Neutrophil (primary cell): ENCODE results near the gene OLFML1.
"Not testable (repeated sequence)": the region's sequence is repeated elsewhere in the genome, so short reads cannot be mapped to it uniquely, and the experiment has no call there.

Experiments used
- H3K27ac ChIP-seq: fragments of 200-600 bp; sonication (generic); 2 replicates; pipeline ENCODE4 v1.5.1; 2016; ENCODE audit warnings: mild to moderate bottlenecking, moderate library complexity
- H3K27me3 ChIP-seq: fragments of 200-600 bp; sonication (generic); 2 replicates; pipeline ENCODE4 v1.6.0; 2016; ENCODE audit warnings: mild to moderate bottlenecking
- H3K36me3 ChIP-seq: fragments of 200-600 bp; sonication (generic); 2 replicates; pipeline ENCODE4 v1.5.1; 2017
- H3K4me1 ChIP-seq, 2 experiments: fragments of 200-600 bp in 1 of 2; sonication (generic) in 1 of 2; 1 replicate in 1 of 2; 2 replicates in 1 of 2; pipeline versions ENCODE4 v1.5.1 to v1.6.1; 2013 to 2016; ENCODE audit warnings: low read depth in 1 of 2, low read length in 1 of 2, mild to moderate bottlenecking in 1 of 2, moderate library complexity in 1 of 2; ENCODE audit not compliant: control insufficient read depth in 1 of 2, insufficient read depth in 1 of 2
- H3K4me3 ChIP-seq, 2 experiments: fragments of 200-600 bp in 1 of 2; sonication (generic) in 1 of 2; 1 replicate in 1 of 2; 2 replicates in 1 of 2; pipeline ENCODE4 v1.5.1; 2013 to 2016; ENCODE audit warnings: low read depth in 1 of 2, low read length in 1 of 2, mild to moderate bottlenecking in 1 of 2, moderate library complexity in 1 of 2
- H3K9me3 ChIP-seq: fragments of 200-600 bp; sonication (generic); 2 replicates; pipeline ENCODE4 v1.5.1; 2016
- CTCF ChIP-seq: fragments of 200-600 bp; sonication (generic); IDR thresholded peaks from 2 replicates; pipeline ENCODE4 v1.5.1; 2016; ENCODE audit warnings: antibody characterized with exemption

Gene OLFML1

GRCh38 chr11:7516475-7516874 lies 31.2 kb downstream of the OLFML1 start:
- TF ChIP-seq CTCF = no peak
- Histone ChIP-seq H3K27me3 (peaks cover 43% of the 10 kb centered on the region), H3K9me3 (no peaks in the 10 kb centered on the region), H3K4me1 (peaks cover 20 to 26% of the 10 kb centered on the region in 2 experiments), H3K27ac (no peak overlapping the region), H3K4me3 (no peak overlapping the region), H3K36me3 (no peaks in the 10 kb centered on the region)

DNA sequence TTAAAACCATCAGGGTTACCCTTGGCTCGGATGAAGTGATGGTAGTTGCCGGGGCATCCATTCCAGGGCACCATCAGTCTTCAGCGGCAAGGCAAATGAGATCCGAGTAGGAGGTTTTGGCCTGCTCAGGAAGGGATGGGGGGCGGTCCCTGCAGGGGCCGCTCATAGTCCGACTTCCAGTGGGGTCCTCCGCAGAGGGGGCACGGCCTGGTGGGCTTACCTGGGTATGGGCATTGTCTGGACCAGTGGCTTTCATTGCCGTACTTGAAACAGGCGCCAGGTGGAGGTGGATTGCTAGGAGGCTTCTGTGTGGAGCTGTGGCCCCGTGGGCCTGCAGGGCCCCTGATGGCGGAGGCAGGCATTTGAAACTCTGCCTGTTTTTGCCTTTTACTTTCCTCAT lies 32.4 kb downstream of the OLFML1 start:
- Histone ChIP-seq H3K27me3 (peaks cover 43% of the 10 kb centered on the region), H3K4me1 (peaks cover 13% of the 10 kb centered on the region in 2 experiments)
- H3K27ac ChIP-seq, H3K4me3 ChIP-seq, H3K36me3 ChIP-seq, H3K9me3 ChIP-seq: not testable (repeated sequence)

- no peak overlapping the region for H3K27ac ChIP-seq
- no peak overlapping the region for H3K4me3 ChIP-seq
- H3K27me3 ChIP-seq = peaks cover 42% of the 10 kb centered on the region
- no peaks in the 10 kb centered on the region for H3K36me3 ChIP-seq
- no peak for TF ChIP-seq CTCF
- H3K9me3 ChIP-seq = no peaks in the 10 kb centered on the region
- peaks cover 6 to 7% of the 10 kb centered on the region in 2 experiments for H3K4me1 ChIP-seq
These were observed 33.7 kb downstream of the OLFML1 start for GRCh38 chr11:7518811-7519562.

DNA sequence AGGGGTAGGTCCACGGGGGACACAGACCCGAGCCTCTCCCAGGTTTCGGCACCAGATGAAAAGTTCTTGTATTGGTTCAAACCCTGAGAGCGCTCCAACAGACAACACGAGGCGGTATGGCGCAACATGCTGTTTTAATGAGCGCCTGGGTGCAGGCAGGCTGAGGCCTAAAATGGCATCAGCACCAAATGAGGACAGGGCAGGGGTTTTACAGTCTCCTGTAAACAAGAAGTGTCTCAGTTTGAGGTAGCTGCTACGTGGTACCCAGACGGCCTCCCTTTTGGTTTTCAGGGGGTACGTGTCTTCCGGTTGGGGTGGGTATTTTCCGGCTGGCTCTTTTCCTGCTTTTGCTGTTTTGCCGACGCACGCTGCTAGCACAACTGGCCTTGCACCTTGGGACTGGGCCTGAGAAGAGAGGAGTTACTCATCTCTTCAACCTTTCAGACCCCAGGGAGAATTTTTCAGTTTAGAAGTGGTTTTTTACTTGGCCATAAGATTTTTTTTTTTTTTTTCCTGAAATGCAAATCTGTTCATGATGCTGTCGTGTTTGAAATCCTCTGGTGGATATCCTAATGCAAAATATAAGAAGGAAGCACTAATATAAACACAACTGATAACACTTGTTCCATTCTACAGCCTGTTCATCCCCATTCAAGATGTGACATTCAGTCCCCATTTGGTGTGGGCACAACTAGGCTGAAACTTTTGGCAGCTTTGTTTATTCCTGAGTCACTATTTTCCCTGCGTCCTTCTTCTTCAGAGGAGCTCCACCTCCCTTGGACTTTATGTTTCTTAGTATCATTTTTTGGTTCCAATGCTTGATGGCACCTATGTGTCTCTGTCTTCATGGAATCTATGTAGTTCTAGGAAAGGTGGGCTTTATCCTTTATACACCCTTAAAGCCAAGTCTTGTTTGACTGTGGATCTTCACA lies 35.0 kb downstream of the OLFML1 start:
- Histone ChIP-seq H3K9me3 (no peaks in the 10 kb centered on the region), H3K27ac (no peak overlapping the region), H3K4me1 (no peaks in the 10 kb centered on the region), H3K4me3 (no peak overlapping the region), H3K36me3 (no peaks in the 10 kb centered on the region), H3K27me3 (peaks cover 30% of the 10 kb centered on the region)
- TF ChIP-seq CTCF = no peak

- Histone ChIP-seq H3K36me3 (no peaks in the 10 kb centered on the region), H3K4me3 (no peak overlapping the region), H3K27me3 (peaks cover 22% of the 10 kb centered on the region), H3K27ac (no peak overlapping the region), H3K9me3 (no peaks in the 10 kb centered on the region), H3K4me1 (no peaks in the 10 kb centered on the region)
- TF ChIP-seq CTCF = no peak
These were observed 35.7 kb downstream of the OLFML1 start for GRCh38 chr11:7520981-7521487.
